ENCODE data around the gene GABRG3. TPM values are rescaled to one million over a fixed set of nuclear protein-coding genes. Genes with fewer than 3 reads are reported as not detected.

GABRG3 gene
- total and polyA plus RNA-seq, 2 of the 4 experiments (the other 2 are of a cell fraction) = not detected

- intact Hi-C loops (cut with micrococcal nuclease) (no loop called here), in situ Hi-C loops (cut with MboI; ENCODE audit: low sequenced_read_pairs) (no loop called here), dilution Hi-C loops (cut with HindIII; ENCODE audit: low sequenced_read_pairs, unreplicated experiment) (no loop called here)
- H2BK120ac ChIP-seq (ENCODE audit: low read depth, low read length) = no peak overlapping the region
- no peak overlapping the region for H4K8ac ChIP-seq (ENCODE audit: low read depth in 2 of 2, low read length in 2 of 2)
- no peaks in the 10 kb centered on the region for H3K27me3 ChIP-seq (ENCODE audit: control insufficient read depth, insufficient read depth, low read length)
- H3K9ac ChIP-seq (ENCODE audit: low read depth, low read length) = no peak overlapping the region
- ChIA-PET POLR2A (ENCODE audit: unreplicated experiment) (no interaction called here), CTCF (no interaction called here)
- H3K79me1 ChIP-seq (ENCODE audit: low read depth in 1 of 2, low read length in 2 of 2) = no peaks in the 10 kb centered on the region
- H3K14ac ChIP-seq (replicated peaks; ENCODE audit: low read depth, low read length) = no peak overlapping the region
- no peak overlapping the region for H3K4me2 ChIP-seq (ENCODE audit: low read depth, low read length)
- no peak for TF ChIP-seq RCOR1 (IDR thresholded peaks at IDR 0.05; ENCODE audit: insufficient replicate concordance, low read length)
- no peak for TF ChIP-seq CEBPB (IDR thresholded peaks at IDR 0.05; ENCODE audit: low read depth, low read length)
- TF ChIP-seq NFE2L2 (IDR thresholded peaks at IDR 0.05; ENCODE audit: low read depth, low read length) = no peak
- TF ChIP-seq FOS (IDR thresholded peaks at IDR 0.05; ENCODE audit: low read depth, low read length) = no peak
- no peak for TF ChIP-seq RFX5 (IDR thresholded peaks at IDR 0.05; ENCODE audit: low read depth, low read length)
- no peak for TF ChIP-seq USF2 (IDR thresholded peaks at IDR 0.05; ENCODE audit: low read depth, low read length)
- no peak for TF ChIP-seq CTCF (conservative IDR thresholded peaks at IDR 0.05; ENCODE audit: low read depth, low read length)
- TF ChIP-seq RAD21 (IDR thresholded peaks at IDR 0.05; ENCODE audit: low read length) = no peak
- no peak for TF ChIP-seq ELK1 (IDR thresholded peaks at IDR 0.05; ENCODE audit: borderline replicate concordance, low read depth, low read length)
- TF ChIP-seq POLR2A (IDR thresholded peaks at IDR 0.05; ENCODE audit: low read depth, low read length) = no peak
- TF ChIP-seq CHD1 (IDR thresholded peaks at IDR 0.05; ENCODE audit: low read depth, low read length) = no peak
- TF ChIP-seq BHLHE40 (IDR thresholded peaks at IDR 0.05; ENCODE audit: low read depth, low read length) = no peak
- TF ChIP-seq SMC3 (IDR thresholded peaks at IDR 0.05; ENCODE audit: low read depth, low read length) = no peak
- TF ChIP-seq MXI1 (IDR thresholded peaks at IDR 0.05; ENCODE audit: borderline replicate concordance, low read depth, low read length) = no peak
- no peak for TF ChIP-seq MAFK (IDR thresholded peaks at IDR 0.05; ENCODE audit: low read depth, low read length)
- no peak overlapping the region for H3K4me3 ChIP-seq (ENCODE audit: insufficient read depth, low read depth, low read length)
- no peak overlapping the region for H3K4ac ChIP-seq (ENCODE audit: low read depth, low read length)
- no peak overlapping the region for H4K5ac ChIP-seq (ENCODE audit: low read depth, low read length)
- no peak for ATAC-seq (ENCODE audit: low read depth)
- no peak overlapping the region for H2BK15ac ChIP-seq (ENCODE audit: low read depth, low read length)
- no peak overlapping the region for H4K91ac ChIP-seq (ENCODE audit: insufficient read depth, low read depth, low read length)
- no peak overlapping the region for H2AK5ac ChIP-seq (ENCODE audit: low read depth, low read length)
- no peak overlapping the region for H2BK20ac ChIP-seq (ENCODE audit: low read depth, low read length)
- H2AFZ ChIP-seq (replicated peaks; ENCODE audit: low read length, poor library complexity) = no peak overlapping the region
- no peak overlapping the region for H2BK5ac ChIP-seq (ENCODE audit: low read depth, low read length, poor library complexity, severe bottlenecking)
- H3K36me3 ChIP-seq (ENCODE audit: control insufficient read depth, insufficient read depth, low read length) = no peaks in the 10 kb centered on the region
- no TSS peak for BruUV-seq (replicated peaks)
- H4K20me1 ChIP-seq (ENCODE audit: insufficient read depth, low read length) = no peaks in the 10 kb centered on the region
- no peak overlapping the region for H3K27ac ChIP-seq (ENCODE audit: insufficient read depth, low read length)
- no peaks in the 10 kb centered on the region for H3K4me1 ChIP-seq (ENCODE audit: control insufficient read depth, insufficient read depth, low read length)
- H3K23ac ChIP-seq (ENCODE audit: low read depth, low read length) = no peak overlapping the region
- peaks cover 39% of the 10 kb centered on the region for H3K9me3 ChIP-seq (ENCODE audit: control insufficient read depth, insufficient read depth, low read length)
- WGBS, 2 experiments (ENCODE audit: extremely low coverage in 2 of 2, insufficient read length in 1 of 2) = 25% methylated on average over 2 of the region's 6 CpGs; no CpG with 5 or more reads in 1 of the 2 experiments
- no peak for DNase-seq
- no peak overlapping the region for H2AK9ac ChIP-seq (replicated peaks; ENCODE audit: low read depth, low read length, poor library complexity)
- H3K56ac ChIP-seq (ENCODE audit: extremely low read depth, insufficient read depth, low read length) = no peak overlapping the region
- H3K9me1 ChIP-seq (ENCODE audit: insufficient read depth, low read length) = no peaks in the 10 kb centered on the region
- H3K18ac ChIP-seq (ENCODE audit: low read depth, low read length) = no peak overlapping the region
Observed at GRCh38 chr15:27074179-27074578, 103.2 kb downstream of the GABRG3 start.

Data from IMR-90 (cell line).